ENCODE data around the gene ATXN7L1.
"Not testable (repeated sequence)": the region's sequence is repeated elsewhere in the genome, so short reads cannot be mapped to it uniquely, and the experiment has no call there.

Gene ATXN7L1

GRCh38 chr7:105610165-105610930 is 266.1 kb downstream of the ATXN7L1 start:
- no peak for DNase-seq

- no peak for DNase-seq
Measured at GRCh38 chr7:105602325-105603305, 273.8 kb downstream of the ATXN7L1 start.

GRCh38 chr7:105600720-105601550 is 275.5 kb downstream of the ATXN7L1 start:
- no peak for DNase-seq

- DNase-seq: no peak
Measured at GRCh38 chr7:105599551-105599950, 276.8 kb downstream of the ATXN7L1 start.

GRCh38 chr7:105599080-105599479 is 277.3 kb downstream of the ATXN7L1 start:
- DNase-seq: not testable (repeated sequence)

- no peak for DNase-seq
Measured at GRCh38 chr7:105596866-105597265, 279.5 kb downstream of the ATXN7L1 start.

- no peak for DNase-seq
Measured at GRCh38 chr7:105594034-105594433, 282.4 kb downstream of the ATXN7L1 start.

- DNase-seq: no peak
Measured at GRCh38 chr7:105591522-105591921, 284.9 kb downstream of the ATXN7L1 start.

GRCh38 chr7:105590793-105591192 is 285.6 kb downstream of the ATXN7L1 start:
- no peak for DNase-seq

- peak; percentile 40 for DNase-seq
Measured at GRCh38 chr7:105589356-105590077, 286.9 kb downstream of the ATXN7L1 start.

- DNase-seq: no peak
Measured at GRCh38 chr7:105587909-105588635, 288.3 kb downstream of the ATXN7L1 start.

GRCh38 chr7:105585850-105586500 is 290.4 kb downstream of the ATXN7L1 start:
- no peak for DNase-seq

- no peak for DNase-seq
Measured at GRCh38 chr7:105584165-105584564, 292.2 kb downstream of the ATXN7L1 start.

GRCh38 chr7:105583061-105583460 is 293.3 kb downstream of the ATXN7L1 start:
- no peak for DNase-seq

GRCh38 chr7:105581066-105581811 is 295.2 kb downstream of the ATXN7L1 start, which contains the start of gene EFCAB10:
EFCAB10 (minus strand) TSS chr7:105581493; CDS start chr7:105581463, 30 bp downstream.
- DNase-seq: peak; percentile 45

- DNase-seq: no peak
Measured at GRCh38 chr7:105580022-105580740, 296.2 kb downstream of the ATXN7L1 start.

- DNase-seq: no peak
Measured at GRCh38 chr7:105578496-105578895, 297.9 kb downstream of the ATXN7L1 start.

GRCh38 chr7:105577251-105577650 is 299.1 kb downstream of the ATXN7L1 start:
- no peak for DNase-seq

- no peak for DNase-seq
Measured at GRCh38 chr7:105571891-105572290, 304.5 kb downstream of the ATXN7L1 start.
